A673 (cell line): Measurements from ENCODE around the gene ZNF644. TPM values are rescaled to one million over a fixed set of nuclear protein-coding genes. Genes with fewer than 3 reads are reported as not detected.

ENCODE experiments used
- BruUV-seq: library from RNA; stranded (reverse); fragments of 400-500 nt; replicated peaks from 2 replicates; lab custom pipeline; 2021; lab: Mats Ljungman, UMichigan
- CTCF ChIA-PET: fragments of 300-600 bp; sonication (Branson Sonifier 250); formaldehyde crosslinking; loops from one replicate; lab custom pipeline; 2022; ENCODE audit warnings: antibody characterized with exemption; lab: Charles Lee
- POLR2A ChIA-PET: fragments of 300-600 bp; sonication (Branson Sonifier 250); formaldehyde crosslinking; loops from one replicate; lab custom pipeline; 2022; ENCODE audit warnings: antibody characterized with exemption; ENCODE audit not compliant: low non-redundant PET; lab: Charles Lee
- DNase-seq: peaks from one replicate; pipeline ENCODE4 v3.0.0-alpha.2; 2015; ENCODE audit warnings: low spot score
- H3K27ac ChIP-seq: fragments of 200-600 bp; sonication (generic); 2 replicates; pipeline ENCODE4 v1.5.1; 2016; ENCODE audit warnings: mixed run types, low read depth, mild to moderate bottlenecking, mixed read lengths, antibody characterized with exemption, low read length; ENCODE audit not compliant: poor library complexity, severe bottlenecking
- H3K27me3 ChIP-seq: fragments of 200-600 bp; sonication (generic); replicated peaks from 2 replicates; pipeline ENCODE4 v1.6.1; 2017; ENCODE audit warnings: mixed run types, low read depth, mild to moderate bottlenecking, mixed read lengths, antibody characterized with exemption, low read length; ENCODE audit not compliant: insufficient read depth, poor library complexity
- H3K36me3 ChIP-seq: fragments of 200-600 bp; sonication (generic); 2 replicates; pipeline ENCODE4 v1.6.1; 2016; ENCODE audit warnings: mixed run types, mild to moderate bottlenecking, mixed read lengths, antibody characterized with exemption, low read length; ENCODE audit not compliant: insufficient read depth, poor library complexity, severe bottlenecking
- H3K4me1 ChIP-seq: fragments of 200-600 bp; sonication (generic); 2 replicates; pipeline ENCODE4 v1.6.1; 2017; ENCODE audit warnings: mixed run types, mild to moderate bottlenecking, mixed read lengths, antibody characterized with exemption, low read length; ENCODE audit not compliant: insufficient read depth, poor library complexity, severe bottlenecking
- H3K4me3 ChIP-seq: fragments of 200-600 bp; sonication (generic); 2 replicates; pipeline ENCODE4 v1.5.1; 2016; ENCODE audit warnings: low read depth, mixed run types, mild to moderate bottlenecking, mixed read lengths, low read length; ENCODE audit not compliant: poor library complexity, severe bottlenecking
- H3K9me3 ChIP-seq: fragments of 200-600 bp; sonication (generic); 2 replicates; pipeline ENCODE4 v1.6.1; 2016; ENCODE audit warnings: mixed run types, low read depth, mild to moderate bottlenecking, mixed read lengths, antibody characterized with exemption, low read length; ENCODE audit not compliant: poor library complexity, severe bottlenecking
- CTCF ChIP-seq: fragments of 300-800, 200-600 bp; sonication (generic); conservative IDR thresholded peaks from 2 replicates; pipeline ENCODE4 v1.5.1; 2017; ENCODE audit warnings: low read depth, mild to moderate bottlenecking, antibody characterized with exemption, low read length, moderate library complexity, mixed read lengths
- EZH2 ChIP-seq: fragments of 200-600 bp; sonication (generic); IDR thresholded peaks from 2 replicates; pipeline ENCODE4 v1.6.1; 2017; ENCODE audit warnings: borderline replicate concordance, low read depth, mild to moderate bottlenecking, mixed read lengths, antibody characterized with exemption, low read length; ENCODE audit not compliant: poor library complexity, severe bottlenecking
- intact Hi-C: fragments of 100-400 bp; cut with micrococcal nuclease; formaldehyde crosslinking; loops from one replicate; pipeline ENCODE4 v1.10.0; 2022; ENCODE audit not compliant: unreplicated experiment
- total RNA-seq: library from RNA; stranded (reverse); gene quantifications from 2 replicates; pipeline ENCODE4 v1.2.3, GENCODE V29; 2021

Gene ZNF644
- total RNA-seq, 1 experiment from 2014 or later = 80.4 TPM

GRCh38 chr1:91036894-91037829 is 15.3 kb upstream of the ZNF644 start:
- no peak overlapping the region for H3K27ac ChIP-seq
- CTCF ChIA-PET = no interaction called here
- H3K4me1 ChIP-seq = no peaks in the 10 kb centered on the region
- BruUV-seq = no TSS peak
- no peak for DNase-seq
- no peaks in the 10 kb centered on the region for H3K27me3 ChIP-seq
- TF ChIP-seq EZH2 = no peak
- TF ChIP-seq CTCF = no peak
- H3K36me3 ChIP-seq = no peaks in the 10 kb centered on the region
- H3K4me3 ChIP-seq = no peak overlapping the region
- intact Hi-C loops = no loop called here
- POLR2A ChIA-PET = no interaction called here
- no peaks in the 10 kb centered on the region for H3K9me3 ChIP-seq

GRCh38 chr1:91032349-91032748 is 10.5 kb upstream of the ZNF644 start:
- TF ChIP-seq EZH2 (no peak), CTCF (no peak)

DNA sequence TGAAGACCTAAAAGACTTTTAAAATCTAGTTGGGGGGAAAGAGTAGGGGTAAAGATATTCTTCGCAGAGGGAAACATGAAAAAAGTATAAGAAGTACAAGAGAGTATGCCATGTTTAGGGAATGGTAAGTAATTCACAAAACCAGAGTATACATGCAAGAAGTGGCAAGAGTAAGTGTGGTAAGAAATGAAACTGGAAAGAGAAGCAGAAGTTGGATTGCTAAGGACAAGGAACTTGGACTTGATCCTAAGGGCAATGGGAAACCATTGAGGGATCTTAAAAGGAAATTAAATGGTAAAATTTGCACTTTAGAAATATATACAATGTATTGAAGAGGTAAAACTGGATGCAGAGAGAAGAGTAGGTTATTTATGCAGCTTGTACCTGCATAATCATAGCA is 9.2 kb upstream of the ZNF644 start:
- POLR2A ChIA-PET = no interaction called here
- H3K36me3 ChIP-seq = no peaks in the 10 kb centered on the region

More at GRCh38 chr1:91032349-91032748, 10.5 kb upstream of the ZNF644 start:
- Histone ChIP-seq H3K9me3 (no peaks in the 10 kb centered on the region), H3K27ac (no peak overlapping the region), H3K4me3 (no peak overlapping the region), H3K27me3 (no peaks in the 10 kb centered on the region), H3K4me1 (no peaks in the 10 kb centered on the region), H3K36me3 (no peaks in the 10 kb centered on the region)
- no peak for DNase-seq
- ChIA-PET CTCF (no interaction called here), POLR2A (no interaction called here)
- no TSS peak for BruUV-seq
- intact Hi-C loops = no loop called here

More for the DNA sequence above, 9.2 kb upstream of the ZNF644 start:
- Histone ChIP-seq H3K27ac (no peak overlapping the region), H3K4me3 (no peak overlapping the region), H3K27me3 (no peaks in the 10 kb centered on the region), H3K9me3 (no peaks in the 10 kb centered on the region), H3K4me1 (no peaks in the 10 kb centered on the region)
- intact Hi-C loops = no loop called here
- no peak for DNase-seq
- CTCF ChIA-PET = no interaction called here
- BruUV-seq = no TSS peak
- TF ChIP-seq EZH2 = no peak
- TF ChIP-seq CTCF = no peak
